Mesenteric fat pad (tissue), 1 donor: ENCODE data around the gene FAM47E. TPM values are rescaled to one million over a fixed set of nuclear protein-coding genes. Genes with fewer than 3 reads are reported as not detected.

Source experiments
- DNase-seq: peaks from one replicate; pipeline ENCODE4 v3.0.0-alpha.2; 2020; ENCODE audit warnings: low spot score
- total RNA-seq: library from RNA; stranded (reverse); fragmentation: NEBNext Ultra II Directional; extraction: Animal tissue kit (Norgen Biotek cat#: 25700); gene quantifications from one replicate; pipeline ENCODE4 v1.2.1, GENCODE V29; 2021
- donor health status: DM: yes; HTN: yes; CAD: no.

FAM47E gene
- total RNA-seq, 1 donor from 2014 or later = 3.3 TPM

- no peak for DNase-seq
Measured at GRCh38 chr4:76300012-76300411, 48.5 kb downstream of the FAM47E start.

GRCh38 chr4:76301068-76301774 lies 49.7 kb downstream of the FAM47E start:
- no peak for DNase-seq

- DNase-seq = no peak
Measured at GRCh38 chr4:76301775-76302162, 50.2 kb downstream of the FAM47E start.

GRCh38 chr4:76302826-76303438 lies 51.4 kb downstream of the FAM47E start:
- DNase-seq = no peak

DNA sequence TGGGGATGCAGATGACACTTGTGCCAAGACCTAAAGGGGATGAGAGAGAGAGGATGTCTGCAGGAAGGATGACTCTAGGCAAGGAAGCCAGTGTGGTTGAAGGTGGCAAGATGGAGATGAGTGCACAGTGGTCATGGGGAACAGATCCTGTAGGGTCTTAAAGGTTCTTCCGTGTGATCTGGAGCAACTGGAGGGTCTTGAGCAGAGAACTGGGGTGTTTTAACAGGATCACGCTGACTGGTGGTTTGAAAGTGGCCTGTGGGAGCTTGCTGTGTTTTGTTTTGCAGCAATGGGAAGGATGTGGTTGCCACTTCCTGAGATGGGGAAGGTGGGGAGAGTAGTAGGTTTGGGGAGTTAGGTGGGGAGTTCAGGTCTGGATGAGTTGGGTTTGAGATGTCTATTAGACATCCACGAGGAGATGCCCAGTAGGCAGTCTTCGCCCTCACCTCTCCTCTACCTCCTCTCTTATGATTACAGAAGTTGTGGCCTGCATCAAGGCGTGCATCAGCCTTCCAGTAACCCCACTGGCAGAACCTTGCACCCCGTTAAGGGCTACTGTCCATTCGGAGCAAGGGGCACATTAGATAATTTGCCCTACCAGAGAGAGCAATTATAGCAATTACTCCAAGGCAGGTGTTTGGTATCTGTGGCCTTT lies 53.6 kb downstream of the FAM47E start:
- no peak for DNase-seq

- peak; percentile 91 for DNase-seq
Measured at GRCh38 chr4:76305971-76306881, 54.7 kb downstream of the FAM47E start, which contains the start of gene STBD1. STBD1 (plus strand) TSS chr4:76306733; CDS start chr4:76306770, 37 bp downstream.

- no peak for DNase-seq
Measured at GRCh38 chr4:76306882-76307659, 55.5 kb downstream of the FAM47E start.

DNA sequence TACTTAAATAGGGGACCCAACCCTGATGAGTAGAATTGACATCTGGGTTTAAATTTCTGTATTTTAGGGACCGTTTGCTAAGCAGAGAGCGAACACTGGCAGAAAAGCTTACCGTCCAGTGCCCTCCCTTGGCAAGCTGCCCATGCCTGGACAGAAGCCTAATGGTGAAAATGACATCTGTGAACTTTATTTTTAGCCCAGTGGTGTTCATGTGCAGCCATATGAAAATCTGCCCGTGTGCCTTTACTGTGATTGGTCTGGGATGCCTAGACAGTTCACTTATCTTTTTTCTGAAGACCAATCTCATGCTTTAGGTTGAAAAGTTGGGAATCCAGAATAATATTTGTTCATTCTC lies 56.1 kb downstream of the FAM47E start:
- DNase-seq = no peak

DNA sequence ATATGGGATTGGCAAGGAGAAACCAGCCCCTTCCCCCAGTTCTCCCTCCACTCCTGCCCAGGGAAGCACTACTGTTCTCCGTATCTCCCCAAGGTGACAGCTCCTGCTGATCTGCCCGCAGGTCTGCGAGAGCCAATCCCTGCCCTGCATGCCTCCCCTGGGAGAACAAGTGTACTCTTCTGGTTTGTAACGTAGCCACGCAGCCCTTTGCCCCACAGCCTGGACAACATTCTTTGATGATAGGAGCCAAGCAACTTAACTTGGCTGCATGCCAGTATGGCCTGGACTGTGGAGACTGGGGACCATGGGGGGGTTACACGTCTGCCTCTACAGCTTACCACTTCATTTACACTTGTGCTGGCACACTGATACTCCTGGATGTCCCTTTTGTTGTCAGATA lies 57.0 kb downstream of the FAM47E start:
- no peak for DNase-seq

- no peak for DNase-seq
Measured at GRCh38 chr4:76309939-76310550, 58.5 kb downstream of the FAM47E start.

GRCh38 chr4:76310683-76311082 lies 59.2 kb downstream of the FAM47E start:
- DNase-seq = no peak

GRCh38 chr4:76311896-76312331 lies 60.4 kb downstream of the FAM47E start:
- no peak for DNase-seq

GRCh38 chr4:76312457-76312856 lies 60.9 kb downstream of the FAM47E start:
- no peak for DNase-seq

DNA sequence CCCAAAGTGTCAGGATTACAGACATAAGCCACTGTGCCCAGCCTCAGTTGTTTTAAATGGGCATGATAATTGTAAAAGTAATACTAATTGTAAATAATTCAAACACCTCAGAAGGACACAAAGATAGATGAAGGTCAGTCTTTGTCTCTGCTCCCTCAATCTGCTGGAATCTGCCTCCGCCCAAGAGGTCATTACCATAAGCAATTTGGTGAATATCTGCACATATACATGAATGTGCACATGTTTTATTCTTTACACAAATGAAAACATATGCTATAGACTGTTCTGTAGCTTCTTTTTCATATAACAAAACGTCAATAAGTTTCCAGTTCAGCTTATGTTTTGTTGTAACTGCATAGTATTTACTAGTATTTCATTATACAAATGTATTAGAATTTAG lies 62.0 kb downstream of the FAM47E start:
- DNase-seq = no peak

DNA sequence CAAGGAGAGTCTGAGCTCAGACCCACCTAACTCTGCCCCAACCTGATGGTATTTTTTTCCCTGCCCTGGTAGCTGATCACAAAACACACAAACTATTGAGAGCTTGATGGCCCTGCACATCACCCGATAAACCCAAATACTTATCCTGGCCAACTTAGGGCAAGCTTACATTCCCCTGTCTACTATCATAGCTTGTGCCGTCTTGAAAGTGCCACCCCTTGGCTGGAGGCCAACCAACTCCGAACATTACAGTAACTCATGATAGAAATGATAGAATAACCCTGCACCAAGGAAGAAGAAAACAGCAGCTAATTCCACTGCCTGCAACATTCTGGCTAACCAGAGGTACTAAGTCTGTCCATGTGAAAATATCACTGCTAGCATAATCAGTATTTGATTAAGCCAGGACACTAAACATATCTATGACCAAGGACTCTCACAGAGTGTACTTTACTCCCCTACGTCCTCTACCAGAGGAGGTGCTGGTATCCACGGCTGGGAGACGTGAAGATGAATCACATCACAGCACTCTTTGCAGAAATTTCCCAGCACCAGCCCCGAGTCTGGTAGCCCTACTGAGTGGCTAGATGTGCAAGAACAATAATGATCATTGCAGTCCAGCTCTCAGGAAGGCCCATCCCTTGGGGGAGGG lies 63.9 kb downstream of the FAM47E start:
- DNase-seq = no peak

DNA sequence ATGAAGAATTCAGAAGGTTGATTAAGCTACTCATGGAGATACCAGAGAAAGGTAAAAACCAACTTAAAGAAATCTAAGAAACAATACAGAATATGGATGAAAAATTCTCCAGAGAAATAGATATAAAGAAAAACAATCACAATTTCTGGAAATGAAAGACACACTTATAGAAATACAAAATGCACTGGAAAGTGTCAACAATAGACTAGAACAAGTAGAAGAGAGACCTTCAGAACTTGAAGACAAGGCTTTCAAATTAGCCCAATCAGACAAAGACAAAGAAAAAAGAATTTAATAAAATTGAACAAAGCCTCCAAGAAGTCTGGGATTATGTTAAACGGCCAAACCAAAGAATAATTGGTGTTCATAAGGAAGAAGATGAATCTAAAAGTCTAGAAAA lies 64.6 kb downstream of the FAM47E start:
- DNase-seq = no peak

DNA sequence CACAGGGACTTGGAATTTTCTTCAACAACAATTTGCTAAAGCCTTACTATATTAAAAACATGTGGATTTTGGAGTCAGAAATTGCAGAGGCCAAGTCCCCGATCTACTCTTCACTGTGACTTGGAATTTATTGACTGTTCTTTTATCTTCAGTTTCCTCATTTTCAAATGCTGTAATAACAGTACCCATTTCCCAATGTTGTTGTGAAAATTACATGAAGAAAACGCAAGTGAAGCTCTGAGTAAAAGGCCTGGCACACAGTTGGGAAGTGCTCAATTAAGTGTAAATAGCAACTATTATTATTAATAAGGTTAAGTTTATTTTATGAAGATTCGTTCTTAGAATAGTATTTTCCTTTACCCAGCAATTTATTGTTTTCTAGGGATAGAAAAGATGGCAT lies 70.7 kb downstream of the FAM47E start:
- DNase-seq = no peak

DNA sequence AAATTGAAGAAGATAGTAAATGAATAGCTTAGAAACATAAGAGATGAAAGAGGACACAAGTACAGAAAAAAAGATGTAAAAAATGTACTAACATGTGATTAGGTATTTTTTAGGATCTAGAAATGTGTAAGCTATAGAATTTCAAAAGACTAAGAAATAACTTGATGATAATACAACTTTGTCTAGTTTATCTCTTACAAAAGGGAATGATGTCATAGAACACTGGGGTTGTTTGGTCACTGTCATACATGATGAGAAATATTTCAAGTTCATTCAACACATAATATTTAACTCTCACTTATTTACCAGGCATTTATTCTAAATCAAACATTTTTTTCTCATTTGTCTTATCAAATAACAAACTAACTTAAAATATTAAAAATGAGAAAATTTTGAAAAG lies 73.6 kb downstream of the FAM47E start:
- DNase-seq = no peak

DNA sequence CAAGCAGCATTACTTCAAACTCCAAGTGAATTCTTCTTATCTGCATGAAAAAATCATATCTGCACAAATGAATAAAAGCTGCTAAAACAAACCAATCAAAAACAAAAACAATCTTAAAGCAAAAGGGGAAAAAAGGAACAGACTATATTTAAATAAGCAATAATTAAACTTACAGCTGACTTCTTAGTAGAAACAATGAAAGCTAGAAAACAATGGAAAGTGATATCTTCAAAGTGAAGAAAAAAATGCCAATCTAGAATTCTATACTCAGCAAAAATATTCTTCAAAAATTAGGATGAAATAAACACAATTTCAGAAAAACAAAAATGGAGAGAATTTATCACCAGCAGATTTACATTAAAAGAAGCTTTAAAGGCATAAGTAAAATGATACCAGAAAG lies 75.0 kb downstream of the FAM47E start:
- DNase-seq = no peak
